GM12864 (cell line): ENCODE measurements around the gene ST3GAL4.
"Not testable (repeated sequence)": the region's sequence is repeated elsewhere in the genome, so short reads cannot be mapped to it uniquely, and the experiment has no call there.

Source experiments
- DNase-seq: peaks from one replicate; pipeline ENCODE4 v3.0.0-alpha.2; 2011; ENCODE audit warnings: low read depth
- H3K4me3 ChIP-seq: 2 replicates; pipeline ENCODE4 v1.5.1; 2011; ENCODE audit warnings: mild to moderate bottlenecking, low read depth, low read length, control low read depth
- CTCF ChIP-seq: IDR thresholded peaks from 2 replicates; pipeline ENCODE4 v1.5.1; 2011; ENCODE audit warnings: low read depth, mild to moderate bottlenecking, moderate library complexity, low read length, control low read depth, inconsistent platforms; ENCODE audit errors: missing control alignments

Gene ST3GAL4

GRCh38 chr11:126363706-126364248 is 8.3 kb downstream of the ST3GAL4 start:
- no peak for TF ChIP-seq CTCF
- H3K4me3 ChIP-seq = no peak overlapping the region
- no peak for DNase-seq

- DNase-seq, H3K4me3 ChIP-seq: not testable (repeated sequence)
These were observed 9.2 kb downstream of the ST3GAL4 start for GRCh38 chr11:126364735-126365134.

GRCh38 chr11:126365508-126365907 is 10.0 kb downstream of the ST3GAL4 start:
- DNase-seq, H3K4me3 ChIP-seq: not testable (repeated sequence)

GRCh38 chr11:126366064-126366822 is 10.8 kb downstream of the ST3GAL4 start:
- TF ChIP-seq CTCF = no peak
- no peak overlapping the region for H3K4me3 ChIP-seq
- DNase-seq = no peak

DNA sequence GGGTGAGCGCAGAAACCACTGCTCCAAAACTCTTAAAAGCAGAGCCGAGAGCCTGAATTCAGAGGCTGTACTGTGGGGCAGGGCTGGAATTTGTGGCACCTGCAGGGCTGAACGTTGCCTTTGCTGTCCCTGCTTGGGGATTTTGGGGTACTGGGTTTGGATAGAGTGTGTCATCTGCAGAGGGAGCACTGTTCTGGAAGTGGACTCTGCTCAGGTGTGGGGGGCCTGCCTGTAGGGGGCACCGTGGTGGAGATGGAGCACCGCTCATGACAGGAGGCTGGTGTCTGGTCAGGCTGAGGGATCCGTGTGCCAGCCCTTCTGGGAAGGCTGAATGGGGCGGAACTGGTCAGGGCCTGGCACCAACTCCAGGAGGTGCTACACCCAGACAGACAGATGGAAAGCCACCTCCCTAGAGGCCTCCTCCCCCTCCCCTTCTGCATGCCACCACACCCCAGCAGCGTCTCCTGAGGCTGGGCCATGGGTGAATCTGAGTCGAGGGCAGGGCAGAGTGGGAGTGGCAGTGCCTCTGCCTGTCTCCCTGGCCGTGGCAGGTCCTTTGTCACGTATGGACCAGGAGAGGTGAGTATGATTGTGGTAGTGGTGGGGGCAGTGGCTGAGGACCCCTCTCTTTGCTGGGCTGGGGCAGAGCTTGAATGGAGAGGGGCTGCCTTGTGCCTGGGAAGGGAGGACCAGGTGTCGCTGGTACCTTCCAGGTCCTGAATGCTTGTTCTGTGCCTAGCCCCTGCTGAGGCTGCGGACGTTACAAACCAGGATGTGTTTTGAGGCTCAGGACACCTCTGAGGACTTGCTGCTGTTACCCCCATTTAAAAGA is 11.6 kb downstream of the ST3GAL4 start:
- not testable (repeated sequence) for H3K4me3 ChIP-seq, DNase-seq

GRCh38 chr11:126367806-126368205 is 12.3 kb downstream of the ST3GAL4 start:
- DNase-seq, H3K4me3 ChIP-seq: not testable (repeated sequence)

- not testable (repeated sequence) for H3K4me3 ChIP-seq, DNase-seq
These were observed 13.0 kb downstream of the ST3GAL4 start for GRCh38 chr11:126368336-126369119.

DNA sequence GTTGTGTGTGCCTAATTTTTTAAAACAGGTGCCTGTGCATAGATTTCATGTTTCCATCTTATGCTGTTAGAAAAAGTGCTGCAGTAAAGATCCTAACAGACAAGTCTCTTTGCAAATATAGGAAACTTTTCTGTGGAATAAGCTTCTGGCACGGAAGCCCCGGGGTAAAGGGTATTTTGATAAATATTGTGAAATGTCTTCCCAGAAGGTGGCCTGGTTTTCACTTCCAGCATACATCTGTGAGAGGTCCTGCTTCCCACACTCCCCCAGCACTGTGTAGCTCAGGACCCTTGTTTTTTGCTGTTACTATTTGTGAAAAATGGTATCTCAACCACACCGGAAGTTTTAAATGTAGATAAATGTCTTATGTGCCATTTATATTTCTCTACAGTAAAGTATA is 14.5 kb downstream of the ST3GAL4 start:
- H3K4me3 ChIP-seq = no peak overlapping the region
- no peak for TF ChIP-seq CTCF
- no peak for DNase-seq

GRCh38 chr11:126371595-126371994 is 16.1 kb downstream of the ST3GAL4 start:
- no peak for DNase-seq
- no peak for TF ChIP-seq CTCF
- no peak overlapping the region for H3K4me3 ChIP-seq

- DNase-seq, H3K4me3 ChIP-seq: not testable (repeated sequence)
These were observed 18.0 kb downstream of the ST3GAL4 start for GRCh38 chr11:126373389-126374066.

DNA sequence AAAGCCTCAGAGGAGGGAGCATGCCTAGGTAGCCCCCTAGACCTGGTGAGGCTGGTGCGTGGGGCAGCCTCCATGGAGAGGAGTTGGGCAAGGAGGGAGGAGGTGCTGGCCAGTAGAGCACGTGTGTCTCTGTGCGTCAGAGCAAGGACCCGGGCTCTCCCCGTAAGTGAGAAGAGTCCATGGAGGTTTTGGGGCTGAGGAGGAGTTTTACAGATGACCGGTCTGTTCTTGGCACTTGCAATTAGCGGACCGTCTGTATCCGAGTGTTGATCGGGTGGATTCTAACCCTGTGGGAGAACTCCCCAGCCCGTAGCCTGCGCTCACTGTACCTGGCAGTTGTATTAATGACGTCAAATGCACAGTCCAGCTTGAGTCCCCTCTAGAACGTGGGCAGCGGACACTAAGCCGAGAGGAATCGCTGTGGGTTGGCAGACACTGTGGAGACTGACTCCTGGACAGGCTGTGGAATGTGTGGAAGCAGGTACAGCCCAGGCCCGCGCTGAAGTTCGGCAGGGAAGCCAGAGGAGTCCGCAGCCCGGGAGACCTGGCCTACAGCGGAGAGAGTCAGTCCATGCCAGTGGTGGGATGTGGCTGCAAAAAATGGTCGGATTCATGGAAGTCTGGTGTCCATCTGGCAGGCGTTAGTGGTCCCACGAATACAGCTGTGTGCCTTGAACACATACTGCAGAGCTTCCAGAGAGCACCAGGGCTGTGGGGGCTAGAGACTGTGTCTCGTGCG is 19.2 kb downstream of the ST3GAL4 start:
- not testable (repeated sequence) for DNase-seq, H3K4me3 ChIP-seq
